Endothelial cell of umbilical vein (primary cell): ENCODE data around the gene TUBB1.

Source experiments
- CTCF ChIP-seq, 2 donors: IDR thresholded peaks; 1 replicate in 1 of 2; 2 replicates in 1 of 2; pipeline ENCODE4 v1.5.1; 2011; ENCODE audit warnings: low read length in 2 of 2, mild to moderate bottlenecking in 2 of 2, moderate library complexity in 2 of 2, control low read depth in 1 of 2, inconsistent platforms in 1 of 2, low read depth in 1 of 2; ENCODE audit not compliant: insufficient read depth in 1 of 2; ENCODE audit errors: extremely low read depth in 1 of 2
- FOS ChIP-seq: IDR thresholded peaks from 2 replicates; pipeline ENCODE4 v1.6.1; 2011; ENCODE audit warnings: mild to moderate bottlenecking, low read length, moderate library complexity, borderline replicate concordance; ENCODE audit not compliant: insufficient read depth
- GATA2 ChIP-seq: IDR thresholded peaks from 2 replicates; pipeline ENCODE4 v1.7.0; 2011; ENCODE audit warnings: low read depth, mild to moderate bottlenecking, moderate library complexity, mixed read lengths, low read length; ENCODE audit not compliant: insufficient read length, insufficient read depth
- POLR2A ChIP-seq: IDR thresholded peaks from 2 replicates; pipeline ENCODE4 v1.6.1; 2012; ENCODE audit warnings: low read depth, mild to moderate bottlenecking, control low read depth, low read length
- POLR2AphosphoS5 ChIP-seq: IDR thresholded peaks from 2 replicates; pipeline ENCODE4 v1.6.1; 2012; ENCODE audit warnings: low read depth, mild to moderate bottlenecking, control low read depth, low read length, moderate library complexity; ENCODE audit not compliant: insufficient read depth

DNA sequence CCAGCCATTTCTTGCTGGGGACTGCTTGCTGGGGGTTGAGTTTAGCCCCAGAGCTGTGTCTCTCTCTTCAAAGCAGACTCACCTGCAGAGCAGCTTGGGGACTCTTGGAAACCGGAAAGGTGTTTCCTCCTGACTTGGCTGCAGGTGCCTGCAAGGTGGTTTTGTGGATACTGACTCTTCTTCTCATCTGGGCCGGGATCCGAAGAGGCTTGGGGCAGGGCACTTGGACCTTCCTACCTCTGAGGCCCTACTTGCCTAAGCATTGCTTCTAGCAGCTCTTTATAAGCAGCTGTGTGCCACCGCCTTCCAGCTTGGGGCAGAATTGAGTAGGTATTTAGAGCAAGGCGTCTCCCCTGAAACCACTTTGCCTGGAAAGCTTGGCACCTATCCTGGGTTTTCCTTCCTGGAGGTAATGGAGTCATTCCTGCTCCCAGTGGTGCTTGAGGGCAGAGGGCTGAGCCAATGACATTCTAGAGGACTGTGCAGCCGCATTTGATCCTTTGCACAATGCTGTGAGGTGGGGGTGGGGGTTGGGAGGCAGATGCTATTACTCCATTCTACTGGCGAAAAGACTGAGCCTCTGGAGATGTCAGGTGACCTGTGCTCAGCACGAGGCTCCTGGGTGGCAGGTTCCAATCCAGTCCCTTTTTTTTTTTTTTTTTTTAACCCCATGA is 8.8 kb upstream of the TUBB1 start:
- no peak for TF ChIP-seq POLR2A
- TF ChIP-seq CTCF (IDR thresholded peaks at IDR 0.05; ENCODE audit: extremely low read depth in 1 of 2, insufficient read depth in 1 of 2, low read depth in 1 of 2, low read length in 2 of 2), result no peak
- TF ChIP-seq POLR2AphosphoS5, result peak; percentile 3
- no peak for TF ChIP-seq FOS
- no peak for TF ChIP-seq GATA2
